DOHH2 (cell line): Measurements from ENCODE around the gene FLYWCH1.
"Not testable (repeated sequence)": the region's sequence is repeated elsewhere in the genome, so short reads cannot be mapped to it uniquely, and the experiment has no call there.

ENCODE experiments used
- H3F3A ChIP-seq: fragments of 200-600 bp; sonication (generic), shearing (Covaris generic); 2 replicates; pipeline ENCODE4 v1.6.0; 2016; ENCODE audit warnings: antibody characterized with exemption, mild to moderate bottlenecking; ENCODE audit not compliant: control insufficient read depth, insufficient read depth
- H3K27ac ChIP-seq: fragments of 200-600 bp; sonication (generic); 2 replicates; pipeline ENCODE4 v1.5.1; 2014; ENCODE audit warnings: low read depth, mild to moderate bottlenecking, low read length, moderate library complexity
- H3K27me3 ChIP-seq: fragments of 200-600 bp; sonication (generic); 2 replicates; pipeline ENCODE4 v1.6.1; 2014; ENCODE audit warnings: mild to moderate bottlenecking, low read length, mixed read lengths; ENCODE audit not compliant: control insufficient read depth
- H3K36me3 ChIP-seq: fragments of 200-600 bp; sonication (generic); 2 replicates; pipeline ENCODE4 v1.6.1; 2014; ENCODE audit warnings: mild to moderate bottlenecking, low read length, moderate library complexity, mixed read lengths; ENCODE audit not compliant: control insufficient read depth
- H3K4me1 ChIP-seq: fragments of 200-600 bp; sonication (generic); 2 replicates; pipeline ENCODE4 v1.6.1; 2014; ENCODE audit warnings: mild to moderate bottlenecking, low read length, mixed read lengths; ENCODE audit not compliant: control insufficient read depth
- H3K4me2 ChIP-seq: fragments of 200-600 bp; sonication (generic); 2 replicates; pipeline ENCODE4 v1.6.0; 2014; ENCODE audit warnings: mild to moderate bottlenecking, low read length, moderate library complexity
- H3K4me3 ChIP-seq: fragments of 200-600 bp; sonication (generic); 2 replicates; pipeline ENCODE4 v1.5.1; 2014; ENCODE audit warnings: mild to moderate bottlenecking, low read length, mixed read lengths
- H3K79me2 ChIP-seq: fragments of 200-600 bp; sonication (generic); 2 replicates; pipeline ENCODE4 v1.6.1; 2014; ENCODE audit warnings: mild to moderate bottlenecking, low read length, mixed read lengths; ENCODE audit not compliant: control insufficient read depth
- H3K9me2 ChIP-seq: fragments of 200-600 bp; sonication (generic); replicated peaks from 2 replicates; pipeline ENCODE4 v1.6.1; 2014; ENCODE audit warnings: mild to moderate bottlenecking, low read length, mixed read lengths; ENCODE audit not compliant: control insufficient read depth
- H3K9me3 ChIP-seq: fragments of 200-600 bp; sonication (generic); 2 replicates; pipeline ENCODE4 v1.6.1; 2014; ENCODE audit warnings: antibody characterized with exemption, low read length, mixed read lengths; ENCODE audit not compliant: control insufficient read depth, insufficient read depth
- H4K20me1 ChIP-seq: fragments of 200-600 bp; sonication (generic); 2 replicates; pipeline ENCODE4 v1.6.0; 2014; ENCODE audit warnings: low read depth, mild to moderate bottlenecking, antibody characterized with exemption, low read length, moderate library complexity; ENCODE audit not compliant: control insufficient read depth, insufficient read depth
- CTCF ChIP-seq: fragments of 200-600 bp; sonication (generic); IDR thresholded peaks from one replicate; pipeline ENCODE4 v1.5.1; 2014; ENCODE audit warnings: antibody characterized with exemption, mild to moderate bottlenecking, low read depth, low read length; ENCODE audit not compliant: poor library complexity, severe bottlenecking
- EZH2phosphoT487 ChIP-seq: fragments of 200-600 bp; sonication (generic); IDR thresholded peaks from 2 replicates; pipeline ENCODE4 v1.6.1; 2017; ENCODE audit warnings: borderline replicate concordance, mild to moderate bottlenecking, antibody characterized with exemption, low read length, moderate library complexity, mixed read lengths

The FLYWCH1 gene

GRCh38 chr16:2929693-2930092 is 18.0 kb downstream of the FLYWCH1 start:
- no peaks in the 10 kb centered on the region for H3K27me3 ChIP-seq
- no peak overlapping the region for H3K27ac ChIP-seq
- peaks cover 3% of the 10 kb centered on the region for H3K36me3 ChIP-seq
- H3K4me3 ChIP-seq, result no peak overlapping the region
- H3F3A ChIP-seq, result no peaks in the 10 kb centered on the region; the same call in 1 of the 2 replicates
- no peak for TF ChIP-seq CTCF
- TF ChIP-seq EZH2phosphoT487, result no peak
- H3K79me2 ChIP-seq, result no peaks in the 10 kb centered on the region
- no peaks in the 10 kb centered on the region; the same call in 1 of the 2 replicates for H4K20me1 ChIP-seq
- H3K9me2 ChIP-seq, result no peaks in the 10 kb centered on the region
- H3K4me2 ChIP-seq, result no peak overlapping the region
- peaks cover 10% of the 10 kb centered on the region for H3K4me1 ChIP-seq
- H3K9me3 ChIP-seq, result no peaks in the 10 kb centered on the region

- H3K36me3 ChIP-seq, result peaks cover 3% of the 10 kb centered on the region
- H3K4me2 ChIP-seq, result no peak overlapping the region
Observed at GRCh38 chr16:2930236-2930635, 18.5 kb downstream of the FLYWCH1 start.

GRCh38 chr16:2931231-2931914 is 19.6 kb downstream of the FLYWCH1 start:
- H3K27me3 ChIP-seq, H3K27ac ChIP-seq, H3K9me2 ChIP-seq, H3K4me2 ChIP-seq, H3K4me1 ChIP-seq, H3K79me2 ChIP-seq, H3K9me3 ChIP-seq, H3F3A ChIP-seq, H3K4me3 ChIP-seq, H4K20me1 ChIP-seq, H3K36me3 ChIP-seq: not testable (repeated sequence)

More at GRCh38 chr16:2930236-2930635, 18.5 kb downstream of the FLYWCH1 start:
- Histone ChIP-seq H4K20me1 (no peaks in the 10 kb centered on the region), H3F3A (no peaks in the 10 kb centered on the region; the same call in 1 of the 2 replicates), H3K27ac (no peak overlapping the region), H3K9me2 (no peaks in the 10 kb centered on the region), H3K27me3 (no peaks in the 10 kb centered on the region), H3K79me2 (no peaks in the 10 kb centered on the region), H3K4me3 (no peak overlapping the region), H3K9me3 (no peaks in the 10 kb centered on the region), H3K4me1 (peaks cover 10% of the 10 kb centered on the region)
- TF ChIP-seq EZH2phosphoT487 (no peak), CTCF (no peak)

- no peaks in the 10 kb centered on the region for H4K20me1 ChIP-seq
- no peaks in the 10 kb centered on the region for H3K27me3 ChIP-seq
- H3K27ac ChIP-seq, result no peak overlapping the region
- no peaks in the 10 kb centered on the region for H3F3A ChIP-seq
- H3K36me3 ChIP-seq, result peaks cover 5% of the 10 kb centered on the region
- H3K9me2 ChIP-seq, result no peaks in the 10 kb centered on the region
- no peaks in the 10 kb centered on the region for H3K4me1 ChIP-seq
- H3K4me2 ChIP-seq, result no peak overlapping the region
- TF ChIP-seq EZH2phosphoT487 (no peak), CTCF (no peak)
- no peak overlapping the region for H3K4me3 ChIP-seq
- no peaks in the 10 kb centered on the region for H3K79me2 ChIP-seq
- no peaks in the 10 kb centered on the region for H3K9me3 ChIP-seq
Observed at GRCh38 chr16:2933136-2933535, 21.4 kb downstream of the FLYWCH1 start.
